Measurements from ENCODE around the gene CEND1.

The CEND1 gene

GRCh38 chr11:760236-760635 lies 29.7 kb downstream of the CEND1 start:
- Histone ChIP-seq H3K9ac (ENCODE audit: low read depth, low read length, poor library complexity, severe bottlenecking) (no peak overlapping the region), H3K4me1 (ENCODE audit: insufficient read depth, low read length, poor library complexity, severe bottlenecking) (no peaks in the 10 kb centered on the region), H3F3A (ENCODE audit: low read depth) (no peaks in the 10 kb centered on the region), H3K79me2 (ENCODE audit: insufficient read depth, low read length) (peaks cover 6% of the 10 kb centered on the region; the same call in 1 of the 2 replicates), H3K9me2 (replicated peaks; ENCODE audit: low read depth, low read length) (no peaks in the 10 kb centered on the region), H4K20me1 (ENCODE audit: insufficient read depth, low read length, poor library complexity, severe bottlenecking) (no peaks in the 10 kb centered on the region), H3K36me3 (ENCODE audit: insufficient read depth, low read length) (peaks cover 68% of the 10 kb centered on the region; the same call in 1 of the 2 replicates), H3K4me2 (ENCODE audit: low read depth, low read length, poor library complexity, severe bottlenecking) (no peak overlapping the region), H3K4me3 (ENCODE audit: low read length, poor library complexity, severe bottlenecking) (no peak overlapping the region), H2AFZ (ENCODE audit: low read length) (no peak overlapping the region), H3K27me3 (ENCODE audit: insufficient read depth, low read length, poor library complexity, severe bottlenecking) (no peaks in the 10 kb centered on the region), H3K9me3 (ENCODE audit: insufficient read depth, low read depth, low read length) (no peaks in the 10 kb centered on the region)
- TF ChIP-seq CTCF (conservative IDR thresholded peaks at IDR 0.05; ENCODE audit: low read length) = no peak
- no peak for TF ChIP-seq EZH2phosphoT487 (IDR thresholded peaks at IDR 0.05; ENCODE audit: borderline replicate concordance)

GRCh38 chr11:749731-750130 lies 40.2 kb downstream of the CEND1 start:
- H3K4me1 ChIP-seq (ENCODE audit: insufficient read depth, low read length, poor library complexity, severe bottlenecking) = peaks cover 26% of the 10 kb centered on the region

GRCh38 chr11:748007-748359 lies 41.9 kb downstream of the CEND1 start:
- peak overlapping the region; percentile 93 for H3K4me2 ChIP-seq (ENCODE audit: low read depth, low read length, poor library complexity, severe bottlenecking)
- H4K20me1 ChIP-seq (ENCODE audit: insufficient read depth, low read length, poor library complexity, severe bottlenecking) = peaks cover 19% of the 10 kb centered on the region
- peaks cover 26% of the 10 kb centered on the region for H3K4me1 ChIP-seq (ENCODE audit: insufficient read depth, low read length, poor library complexity, severe bottlenecking)
- H3K9me2 ChIP-seq (replicated peaks; ENCODE audit: low read depth, low read length) = no peaks in the 10 kb centered on the region
- no peaks in the 10 kb centered on the region for H3K36me3 ChIP-seq (ENCODE audit: insufficient read depth, low read length)
- H3K9me3 ChIP-seq (ENCODE audit: insufficient read depth, low read depth, low read length) = no peaks in the 10 kb centered on the region
- peak overlapping the region; percentile 18; the same call in 1 of the 2 replicates for H2AFZ ChIP-seq (ENCODE audit: low read length)
- peak overlapping the region; percentile 79 for H3K4me3 ChIP-seq (ENCODE audit: low read length, poor library complexity, severe bottlenecking)
- no peaks in the 10 kb centered on the region for H3F3A ChIP-seq (ENCODE audit: low read depth)
- H3K27me3 ChIP-seq (ENCODE audit: insufficient read depth, low read length, poor library complexity, severe bottlenecking) = no peaks in the 10 kb centered on the region
- peaks cover 57% of the 10 kb centered on the region for H3K79me2 ChIP-seq (ENCODE audit: insufficient read depth, low read length)
- peak overlapping the region; percentile 78 for H3K9ac ChIP-seq (ENCODE audit: low read depth, low read length, poor library complexity, severe bottlenecking)
- no peak for TF ChIP-seq CTCF (conservative IDR thresholded peaks at IDR 0.05; ENCODE audit: low read length)
- TF ChIP-seq EZH2phosphoT487 (IDR thresholded peaks at IDR 0.05; ENCODE audit: borderline replicate concordance) = no peak

More at GRCh38 chr11:749731-750130, 40.2 kb downstream of the CEND1 start:
- no peaks in the 10 kb centered on the region for H3F3A ChIP-seq (ENCODE audit: low read depth)
- no peak for TF ChIP-seq CTCF (conservative IDR thresholded peaks at IDR 0.05; ENCODE audit: low read length)
- no peak for TF ChIP-seq EZH2phosphoT487 (IDR thresholded peaks at IDR 0.05; ENCODE audit: borderline replicate concordance)
- H4K20me1 ChIP-seq (ENCODE audit: insufficient read depth, low read length, poor library complexity, severe bottlenecking) = peaks cover 19% of the 10 kb centered on the region
- H3K27me3 ChIP-seq (ENCODE audit: insufficient read depth, low read length, poor library complexity, severe bottlenecking) = no peaks in the 10 kb centered on the region
- H3K36me3 ChIP-seq (ENCODE audit: insufficient read depth, low read length) = no peaks in the 10 kb centered on the region
- no peak overlapping the region for H2AFZ ChIP-seq (ENCODE audit: low read length)
- no peaks in the 10 kb centered on the region for H3K9me2 ChIP-seq (replicated peaks; ENCODE audit: low read depth, low read length)
- peak overlapping the region; percentile 79 for H3K4me3 ChIP-seq (ENCODE audit: low read length, poor library complexity, severe bottlenecking)
- H3K79me2 ChIP-seq (ENCODE audit: insufficient read depth, low read length) = peaks cover 61% of the 10 kb centered on the region
- peak overlapping the region; percentile 78 for H3K9ac ChIP-seq (ENCODE audit: low read depth, low read length, poor library complexity, severe bottlenecking)
- no peaks in the 10 kb centered on the region for H3K9me3 ChIP-seq (ENCODE audit: insufficient read depth, low read depth, low read length)
- H3K4me2 ChIP-seq (ENCODE audit: low read depth, low read length, poor library complexity, severe bottlenecking) = peak overlapping the region; percentile 93

Measured in Loucy (cell line).